OCI-LY1 (cell line): ENCODE measurements around the gene YY1AP1.

Experiments
- CTCF ChIP-seq: fragments of 200-600 bp; sonication (generic), shearing (Covaris generic); IDR thresholded peaks from 2 replicates; pipeline ENCODE4 v1.5.1; 2017; ENCODE audit warnings: mild to moderate bottlenecking, antibody characterized with exemption, low read length, moderate library complexity, mixed read lengths
- EZH2 ChIP-seq: fragments of 200-600 bp; sonication (generic), shearing (Covaris generic); IDR thresholded peaks from 2 replicates; pipeline ENCODE4 v1.8.0; 2017; ENCODE audit warnings: borderline replicate concordance, mixed run types, mild to moderate bottlenecking, antibody characterized with exemption, low read length, moderate library complexity, mixed read lengths

GRCh38 chr1:155695608-155696007 lies 7.0 kb upstream of the YY1AP1 start:
- TF ChIP-seq CTCF, result no peak
- no peak for TF ChIP-seq EZH2
